NCI-H345 treated with DMSO at 0.1 percent for 48 hours (cell line): ENCODE measurements around the gene LTBP1.

Experiments used
- DNase-seq: peaks from one replicate; lab custom pipeline; 2025; ENCODE audit not compliant: unreplicated experiment; lab: John Stamatoyannopoulos, UW

LTBP1 gene

DNA sequence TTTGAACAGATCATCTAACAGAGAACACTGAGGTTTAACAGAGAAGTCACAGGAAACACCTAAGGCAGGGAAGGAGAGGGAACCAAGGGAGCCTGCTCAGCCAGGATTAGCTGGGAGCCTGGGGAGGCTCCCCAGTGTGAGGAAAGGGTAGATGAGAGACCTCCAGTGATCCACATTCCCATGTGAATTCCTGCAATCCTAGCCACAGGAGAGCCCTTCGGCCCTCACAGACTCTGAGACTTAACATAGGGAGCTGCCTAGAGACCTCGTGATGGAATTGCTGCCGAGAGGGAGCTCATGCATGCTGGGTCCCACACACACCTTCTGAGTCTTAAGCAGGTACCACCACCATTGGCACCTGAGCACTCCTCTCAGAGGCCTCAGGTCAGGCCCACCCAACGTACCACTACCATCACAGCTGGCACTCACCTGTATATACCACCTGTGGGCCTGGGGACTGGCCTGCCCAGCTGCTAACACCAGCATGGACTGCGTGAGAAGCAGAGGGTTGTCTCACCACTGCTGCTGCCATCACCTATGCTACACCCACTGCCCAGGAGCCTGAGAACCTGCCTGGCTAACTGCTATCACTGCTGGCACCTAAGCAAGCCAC is 303.8 kb downstream of the LTBP1 start:
- DNase-seq = no peak

GRCh38 chr2:33256162-33256755 is 309.5 kb downstream of the LTBP1 start:
- DNase-seq = no peak

DNA sequence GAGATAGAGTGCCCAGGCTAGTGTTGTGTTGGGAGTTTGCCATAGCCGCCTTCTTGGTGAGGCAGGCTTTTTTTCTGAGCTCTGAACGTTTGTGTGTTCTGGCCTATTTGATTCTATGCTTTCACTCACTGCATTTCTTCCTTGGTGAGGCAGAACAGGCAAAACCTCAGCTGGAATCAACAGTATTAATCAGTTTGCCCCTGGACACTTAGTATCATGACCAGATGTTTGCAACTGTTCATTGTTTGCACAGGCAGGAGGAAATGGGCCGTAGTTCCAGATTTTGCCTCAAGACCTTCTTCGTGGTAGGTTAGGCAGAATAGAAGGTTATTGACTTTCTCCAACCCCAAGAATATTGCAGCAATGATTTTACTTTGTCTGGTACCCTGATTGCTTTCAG is 311.6 kb downstream of the LTBP1 start:
- DNase-seq = no peak

- DNase-seq = no peak
Observed at GRCh38 chr2:33262097-33262496, 315.3 kb downstream of the LTBP1 start.

GRCh38 chr2:33264766-33265165 is 318.0 kb downstream of the LTBP1 start:
- DNase-seq = no peak

DNA sequence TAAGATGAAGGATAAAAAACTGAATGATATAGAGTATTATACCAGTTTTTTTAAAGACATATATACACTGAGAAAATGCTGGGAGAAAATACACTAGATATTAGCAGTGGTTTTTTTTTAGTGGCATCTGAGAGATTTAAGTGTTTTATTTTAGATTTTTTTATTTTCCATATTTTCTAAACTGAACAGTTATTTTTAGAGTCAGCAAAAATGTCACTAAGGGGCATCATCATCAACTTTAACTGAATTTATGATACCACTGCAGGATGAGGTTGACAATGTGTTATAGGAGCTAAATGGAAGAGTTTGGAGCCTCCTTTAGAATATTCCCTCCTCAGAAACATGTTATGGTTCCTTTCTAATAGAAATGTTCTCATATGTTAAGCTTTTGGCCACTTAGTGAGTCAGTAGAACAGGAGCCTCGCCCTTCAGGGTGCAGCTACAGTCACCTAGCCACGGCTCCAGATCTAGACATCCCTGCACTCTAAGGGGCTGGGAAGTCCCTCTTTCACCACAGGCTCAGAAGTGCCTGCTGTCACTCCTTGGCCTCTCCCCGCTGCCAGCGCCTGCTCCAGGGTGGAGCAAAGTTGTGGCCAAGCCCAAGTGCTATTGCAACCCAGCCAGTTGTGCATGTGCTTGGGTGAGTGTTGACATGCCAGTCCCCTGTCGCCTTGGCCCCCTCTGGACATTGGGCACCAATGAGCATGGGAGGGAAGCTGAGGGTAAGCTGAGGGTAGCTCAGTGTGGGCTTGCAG is 319.0 kb downstream of the LTBP1 start:
- no peak for DNase-seq

- DNase-seq = no peak
Observed at GRCh38 chr2:33266467-33266866, 319.7 kb downstream of the LTBP1 start.

DNA sequence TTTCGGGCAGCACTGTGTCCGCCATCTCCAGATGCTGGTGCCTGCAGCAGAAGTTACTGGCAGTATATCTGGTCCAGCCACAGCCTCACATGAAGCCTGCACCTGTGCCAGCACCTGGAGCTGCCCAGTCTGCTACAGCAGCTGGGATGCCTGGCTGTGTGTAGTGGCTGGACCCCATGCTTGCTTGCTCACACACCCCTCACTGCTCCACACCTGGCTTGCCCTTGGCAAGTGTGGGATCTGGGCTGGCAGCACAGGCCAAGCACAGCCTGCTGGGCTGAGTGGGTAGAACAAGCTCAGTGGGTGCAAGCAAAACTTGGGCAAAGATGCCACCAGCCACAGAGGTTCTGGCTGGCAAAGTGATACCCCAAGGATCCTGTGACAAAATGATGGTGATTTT is 320.3 kb downstream of the LTBP1 start:
- DNase-seq = no peak

GRCh38 chr2:33267756-33268155 is 321.0 kb downstream of the LTBP1 start:
- no peak for DNase-seq

DNA sequence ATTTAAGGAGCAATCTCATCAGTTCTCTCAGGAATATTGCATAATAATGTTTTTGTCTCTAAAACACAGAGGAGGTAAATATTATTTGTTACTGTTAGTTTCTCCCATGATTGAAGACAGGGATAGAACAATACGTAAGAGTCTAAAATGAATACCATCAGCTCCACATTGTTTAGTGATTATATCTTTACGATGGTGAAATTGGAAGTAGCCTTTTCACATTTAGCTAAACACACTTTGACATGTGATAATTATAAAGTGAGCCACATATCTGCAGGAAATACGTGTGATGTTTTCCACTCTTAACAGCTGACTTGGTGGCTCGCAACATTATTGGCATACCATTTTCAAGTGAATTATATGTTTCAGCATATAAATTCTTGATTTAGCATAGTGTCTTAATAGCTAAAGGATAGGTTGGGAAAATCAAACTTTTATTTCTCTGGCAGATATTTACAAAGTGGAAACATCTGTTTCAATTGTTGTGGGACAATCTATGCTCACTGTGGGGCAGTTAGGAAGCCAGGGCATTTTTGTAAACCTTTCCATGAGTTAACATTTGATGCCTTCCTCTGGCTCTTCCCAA is 321.6 kb downstream of the LTBP1 start:
- no peak for DNase-seq

- DNase-seq = no peak
Observed at GRCh38 chr2:33272001-33272400, 325.2 kb downstream of the LTBP1 start.

DNA sequence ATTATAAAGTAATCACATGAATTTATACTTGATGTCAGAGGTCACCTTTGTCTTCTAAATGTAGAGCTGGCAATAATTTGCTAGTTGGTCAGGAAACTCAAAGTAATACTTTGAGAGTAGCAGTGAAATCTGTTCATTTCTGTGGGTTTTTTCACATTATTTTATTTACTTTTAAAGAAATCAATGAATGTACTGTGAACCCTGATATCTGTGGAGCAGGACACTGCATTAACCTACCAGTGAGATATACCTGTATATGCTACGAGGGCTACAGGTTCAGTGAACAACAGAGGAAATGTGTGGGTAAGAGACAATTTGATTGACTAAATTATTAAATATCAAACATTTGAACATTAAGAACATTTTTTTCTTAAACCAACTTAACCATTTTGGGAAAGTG is 326.7 kb downstream of the LTBP1 start:
- DNase-seq = no peak

DNA sequence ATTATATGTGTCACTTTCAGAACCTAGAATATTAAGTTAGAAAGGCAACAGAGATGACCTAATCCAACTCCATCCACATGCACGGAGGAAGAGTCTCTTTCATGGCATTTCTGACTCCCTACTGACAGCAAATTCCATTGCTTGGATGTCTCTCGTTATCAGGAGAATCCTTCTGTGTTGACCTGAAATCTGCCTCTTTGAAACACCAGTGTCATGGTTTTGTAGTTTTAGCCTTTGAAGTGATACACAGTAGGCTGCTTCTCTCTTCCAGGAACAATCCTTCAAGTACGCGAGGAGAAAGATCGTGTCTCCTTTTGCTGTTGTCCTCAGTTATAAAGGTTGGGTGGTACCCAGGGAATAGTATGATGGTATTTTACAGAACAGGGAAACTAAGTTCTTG is 327.8 kb downstream of the LTBP1 start:
- DNase-seq = no peak

- DNase-seq = no peak
Observed at GRCh38 chr2:33275689-33276444, 329.1 kb downstream of the LTBP1 start.

GRCh38 chr2:33277002-33277426 is 330.3 kb downstream of the LTBP1 start:
- DNase-seq = no peak

- DNase-seq = no peak
Observed at GRCh38 chr2:33278245-33278943, 331.6 kb downstream of the LTBP1 start.

DNA sequence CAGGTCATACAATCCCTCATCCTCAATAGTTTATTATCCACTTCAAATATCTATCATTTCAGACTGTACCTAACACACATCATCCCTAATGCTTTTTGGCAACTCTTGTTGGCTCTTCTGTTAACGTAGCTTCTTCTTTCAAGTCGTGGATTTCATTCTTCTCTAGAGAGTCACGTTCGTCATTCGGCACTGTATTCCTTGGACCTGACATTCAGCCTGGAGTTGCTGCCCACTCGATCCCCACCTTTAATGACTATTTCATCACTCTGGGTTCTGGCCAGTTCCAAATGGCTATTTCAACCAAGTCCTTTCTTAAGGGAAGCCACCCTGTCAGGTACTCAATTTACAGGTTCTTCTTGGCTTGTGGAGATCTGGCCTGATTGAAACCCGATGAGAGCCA is 337.5 kb downstream of the LTBP1 start:
- no peak for DNase-seq

DNA sequence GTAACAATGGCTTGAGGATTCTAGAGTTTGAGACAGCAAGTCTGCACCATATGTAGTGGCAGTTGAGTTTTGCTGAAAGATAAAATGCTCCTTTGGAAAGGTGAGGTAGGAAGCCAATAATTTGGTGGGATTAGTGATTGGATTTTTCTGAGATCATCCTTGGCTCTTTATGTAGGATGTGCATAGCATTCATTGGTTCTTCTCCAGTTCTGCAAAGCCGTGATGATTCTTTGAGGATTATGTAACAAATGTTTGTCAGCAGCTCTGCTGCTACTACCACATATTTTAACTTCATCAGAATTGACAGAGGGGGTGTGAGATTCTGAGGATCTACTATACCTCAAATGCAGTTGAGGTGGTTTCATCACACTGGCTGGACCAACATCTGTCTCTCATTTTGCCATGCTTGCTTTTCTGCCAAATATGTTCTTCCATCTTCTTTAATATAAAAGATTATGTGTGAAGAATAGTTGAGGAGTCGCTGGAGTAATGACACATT is 340.8 kb downstream of the LTBP1 start:
- DNase-seq = no peak

DNA sequence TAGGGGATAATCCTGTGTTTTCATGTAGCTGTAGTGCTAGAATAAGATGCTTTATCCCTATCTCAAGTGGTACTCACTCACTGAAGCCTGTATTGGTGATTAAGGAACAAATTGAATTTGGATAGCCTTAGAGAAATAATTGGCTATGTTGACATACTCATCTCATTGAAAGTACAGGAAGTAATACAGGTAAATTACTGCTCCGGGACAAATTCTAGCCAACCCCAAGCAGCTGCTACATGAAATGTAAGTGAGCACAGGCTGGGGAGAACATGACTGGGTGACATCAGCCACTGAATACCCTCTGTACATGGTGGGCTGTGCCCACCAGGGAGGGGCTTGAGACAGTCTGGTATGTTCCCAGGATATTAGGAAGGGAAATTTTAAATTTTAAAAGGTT is 341.3 kb downstream of the LTBP1 start:
- no peak for DNase-seq

- no peak for DNase-seq
Observed at GRCh38 chr2:33289961-33290360, 343.2 kb downstream of the LTBP1 start.
